ENCODE data around the gene CEP112.
A peak's percentile ranks its signal among the peaks of the same experiment; 100 is the strongest.

Gene CEP112

DNA sequence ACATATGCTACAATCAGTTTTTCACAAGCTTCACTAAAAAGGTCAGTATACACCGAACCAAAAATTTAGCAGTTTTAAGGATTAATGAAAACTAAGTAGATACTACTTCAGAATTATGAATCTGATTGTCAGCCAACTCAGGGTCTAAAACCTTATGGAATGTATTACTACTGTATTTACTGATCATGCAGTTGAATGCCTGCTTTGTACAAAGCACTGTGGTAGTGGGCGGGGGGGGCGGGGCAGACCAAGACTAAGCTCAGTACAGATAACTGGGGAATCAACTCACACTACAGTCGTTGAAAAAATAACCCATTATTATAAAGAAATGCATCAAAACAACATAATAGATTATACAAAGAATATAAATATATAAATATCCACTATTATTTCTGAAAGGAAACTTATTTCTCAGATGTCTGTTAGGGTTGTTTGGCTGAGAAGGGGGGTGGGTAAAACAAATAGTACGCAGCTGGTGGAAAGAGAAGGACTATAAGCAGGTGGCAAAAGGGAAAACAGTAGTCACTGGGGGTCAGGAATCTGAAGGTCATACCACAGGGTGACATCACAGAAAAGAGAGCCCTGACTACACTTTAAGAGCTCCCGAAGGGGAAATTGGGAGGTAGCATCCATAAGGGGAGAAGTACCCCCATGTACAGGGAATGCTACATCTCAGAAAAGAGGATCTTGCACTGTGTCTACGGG lies 521.1 kb downstream of the CEP112 start:
- no peak for DNase-seq

GRCh38 chr17:65668211-65668610 lies 523.7 kb downstream of the CEP112 start:
- no peak for DNase-seq

GRCh38 chr17:65667656-65668055 lies 524.3 kb downstream of the CEP112 start:
- no peak for DNase-seq

- no peak for DNase-seq
Observed at GRCh38 chr17:65666876-65667321, 525.0 kb downstream of the CEP112 start.

DNA sequence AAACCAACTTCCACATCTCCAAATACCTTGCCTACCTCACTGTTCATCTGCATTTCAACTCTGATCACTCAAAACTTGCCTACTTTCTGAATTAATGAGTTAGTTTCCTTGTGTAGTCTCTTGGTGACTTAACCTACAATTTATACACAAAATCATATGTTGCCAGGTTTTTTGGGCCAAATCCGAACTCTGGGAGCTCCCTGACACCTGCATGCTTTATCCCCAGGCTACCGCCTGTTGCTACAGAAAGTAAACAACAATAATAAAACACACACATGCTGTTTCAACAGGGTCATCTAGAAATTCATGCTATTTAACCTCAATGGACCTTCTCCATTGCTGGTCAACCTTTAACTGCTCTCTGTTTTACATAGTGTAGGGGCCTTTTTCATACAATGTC lies 526.0 kb downstream of the CEP112 start:
- DNase-seq: no peak

DNA sequence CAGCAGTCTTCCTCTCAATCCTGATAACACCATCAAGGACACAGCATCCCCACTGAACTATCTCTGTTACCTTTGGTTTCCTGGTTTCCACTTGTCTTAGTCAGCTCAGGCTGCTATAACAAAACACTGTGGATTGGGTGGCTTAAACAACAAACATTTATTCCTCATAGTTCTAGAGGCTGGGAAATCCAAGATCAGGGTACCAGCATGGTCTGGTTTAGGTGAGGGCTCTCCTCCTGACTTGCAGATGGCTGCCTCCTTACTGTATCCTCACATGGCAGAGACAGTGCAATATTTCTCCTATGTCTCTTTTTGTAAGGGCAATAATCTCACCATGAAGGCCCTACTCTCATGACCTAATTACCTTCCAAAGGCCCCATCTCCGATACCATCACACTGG lies 527.2 kb downstream of the CEP112 start:
- DNase-seq: no peak

GRCh38 chr17:65664266-65664665 lies 527.7 kb downstream of the CEP112 start:
- no peak for DNase-seq

DNA sequence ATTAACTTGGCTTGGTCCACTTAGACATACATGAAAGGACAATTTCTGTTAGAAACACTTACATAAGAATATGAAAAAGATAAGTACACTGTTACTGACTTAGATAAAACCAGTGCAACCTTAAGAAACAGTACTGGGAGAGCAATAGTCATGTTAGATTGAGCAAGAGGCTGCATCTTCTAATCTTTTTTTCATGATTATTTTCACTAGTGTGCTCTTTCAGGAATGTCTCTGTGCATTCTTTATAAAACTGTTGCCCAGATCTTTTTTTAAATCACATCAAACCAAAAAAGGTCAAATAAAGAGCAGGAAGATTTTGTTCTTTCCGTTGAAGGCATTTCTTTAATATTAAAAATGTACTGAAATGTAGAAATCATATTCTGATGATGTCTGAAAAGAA lies 529.7 kb downstream of the CEP112 start:
- DNase-seq: no peak

DNA sequence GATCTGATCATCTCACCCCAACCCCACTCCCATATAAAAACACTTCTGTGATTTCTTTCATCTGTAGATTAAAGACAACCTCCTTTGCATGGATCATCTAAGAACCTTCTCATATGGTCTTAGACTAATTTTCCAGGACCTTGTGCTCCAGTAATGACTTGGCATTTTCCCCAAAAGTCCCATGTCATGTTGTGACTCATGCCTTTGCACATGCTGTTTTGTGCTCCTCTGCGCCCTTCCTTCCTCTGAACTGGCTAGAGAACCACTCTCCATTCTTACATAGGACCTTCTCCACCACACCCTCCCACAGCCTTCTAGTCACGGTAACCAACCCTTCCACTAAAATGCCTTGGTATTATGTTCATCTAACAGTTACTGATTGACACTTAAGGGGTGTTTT lies 531.0 kb downstream of the CEP112 start:
- no peak for DNase-seq

DNA sequence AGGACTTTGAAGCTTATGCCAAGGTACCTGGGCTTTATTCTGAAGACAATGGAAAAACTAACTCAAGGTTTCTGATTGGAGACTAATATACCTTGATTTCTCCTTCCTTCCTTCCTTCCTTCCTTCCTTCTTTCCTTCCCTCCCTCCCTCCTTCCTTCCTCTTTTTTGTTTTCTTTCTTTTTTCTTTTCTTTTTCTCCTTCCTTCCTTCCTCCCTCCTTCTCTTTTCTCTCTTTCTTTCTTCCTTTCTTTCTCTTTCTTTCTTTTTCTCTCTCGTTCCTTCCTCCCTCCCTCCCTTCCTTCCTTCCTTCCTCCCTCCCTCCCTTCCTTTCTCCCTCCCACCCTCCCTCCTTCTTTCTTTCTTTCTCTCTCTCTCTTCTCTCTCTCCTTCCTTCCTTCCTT lies 531.9 kb downstream of the CEP112 start:
- DNase-seq: no peak

GRCh38 chr17:65659512-65659911 lies 532.4 kb downstream of the CEP112 start:
- DNase-seq: no peak

DNA sequence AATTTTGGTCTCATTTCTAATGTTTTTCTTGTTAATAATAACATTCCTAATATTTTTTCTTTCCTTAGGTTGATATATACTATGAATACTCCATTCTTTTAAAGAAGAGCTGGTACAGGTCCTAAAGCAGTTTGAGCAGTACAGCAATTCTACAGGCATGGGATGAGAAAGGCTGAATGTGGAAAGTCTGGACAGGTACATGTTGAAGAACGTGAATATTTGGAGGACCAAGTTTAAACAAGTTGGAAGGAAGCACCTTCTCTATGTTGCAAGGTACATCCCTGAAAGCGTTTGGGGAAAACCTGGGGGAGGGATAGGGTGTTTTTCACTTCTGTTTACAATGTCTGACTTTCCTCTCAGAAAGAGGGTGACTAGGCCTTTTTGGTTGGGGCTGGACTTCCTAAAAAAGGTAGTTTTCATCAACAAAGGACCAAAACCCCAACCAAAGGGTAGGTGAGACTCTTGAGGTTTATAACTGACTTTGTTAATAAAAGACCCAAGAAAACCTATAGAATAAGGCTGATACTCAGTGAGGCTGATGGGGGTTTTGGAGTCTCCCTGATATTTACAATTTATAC lies 534.6 kb downstream of the CEP112 start:
- no peak for DNase-seq

- no peak for DNase-seq
Observed at GRCh38 chr17:65656390-65657250, 535.3 kb downstream of the CEP112 start.

GRCh38 chr17:65655706-65656105 lies 536.2 kb downstream of the CEP112 start:
- DNase-seq: no peak

GRCh38 chr17:65644545-65644944 lies 547.4 kb downstream of the CEP112 start:
- no peak for DNase-seq

DNA sequence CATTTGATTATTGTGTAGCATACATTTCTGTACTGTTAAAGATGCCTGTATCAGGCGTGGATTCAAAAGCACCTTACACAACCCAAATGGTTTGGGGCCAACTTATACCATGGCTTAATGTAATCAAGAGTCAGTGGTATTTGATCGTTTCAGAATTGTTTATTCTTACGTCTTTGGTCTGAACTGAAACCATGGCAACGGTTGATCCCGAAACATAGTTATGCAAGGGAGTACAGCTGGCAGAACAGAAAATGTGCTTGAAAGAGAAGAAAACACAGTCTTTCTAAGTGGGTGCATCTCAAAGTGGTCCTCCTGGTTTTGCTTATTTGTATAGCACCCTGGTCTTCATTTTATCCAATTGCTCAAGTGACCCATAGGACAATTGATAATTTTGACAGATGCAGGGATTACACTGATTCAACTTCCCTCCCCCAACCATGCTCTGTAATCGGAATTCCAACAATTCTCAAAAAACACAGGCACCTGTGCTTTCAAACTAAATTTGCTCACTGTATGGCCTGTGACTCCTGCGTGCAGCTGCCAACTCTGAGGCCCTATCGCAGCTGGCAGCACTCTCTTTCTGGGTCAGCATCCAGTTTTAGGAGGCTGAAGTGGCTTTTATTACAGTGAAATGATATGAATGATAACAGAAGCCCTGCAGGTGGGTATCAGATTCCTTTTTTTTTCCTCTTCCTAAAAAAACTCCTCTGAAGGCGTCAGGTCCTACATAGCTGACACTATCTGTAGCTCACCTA lies 553.5 kb downstream of the CEP112 start:
- DNase-seq: peak; percentile 12

- no peak for DNase-seq
Observed at GRCh38 chr17:65637786-65638185, 554.1 kb downstream of the CEP112 start.

GRCh38 chr17:65634533-65634932 lies 557.4 kb downstream of the CEP112 start:
- DNase-seq: no peak

DNA sequence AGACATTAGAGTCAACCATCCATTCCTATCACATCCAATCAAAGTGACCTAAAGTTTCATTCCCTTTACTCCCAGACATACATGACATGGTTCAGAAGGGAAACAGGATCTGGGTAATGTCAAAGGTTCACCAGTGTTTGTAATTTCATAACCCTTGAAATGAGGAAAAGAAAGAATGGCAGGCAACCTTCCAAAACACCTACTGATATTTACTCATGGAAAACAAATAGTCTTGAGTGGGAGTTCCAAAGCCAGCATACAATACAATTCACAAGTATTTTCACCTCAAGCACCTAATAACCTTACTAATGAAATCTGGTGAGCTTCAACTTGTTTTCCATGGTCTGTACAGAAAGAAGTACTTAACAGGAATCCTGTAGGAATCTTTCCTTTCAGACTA lies 557.9 kb downstream of the CEP112 start:
- no peak for DNase-seq

DNA sequence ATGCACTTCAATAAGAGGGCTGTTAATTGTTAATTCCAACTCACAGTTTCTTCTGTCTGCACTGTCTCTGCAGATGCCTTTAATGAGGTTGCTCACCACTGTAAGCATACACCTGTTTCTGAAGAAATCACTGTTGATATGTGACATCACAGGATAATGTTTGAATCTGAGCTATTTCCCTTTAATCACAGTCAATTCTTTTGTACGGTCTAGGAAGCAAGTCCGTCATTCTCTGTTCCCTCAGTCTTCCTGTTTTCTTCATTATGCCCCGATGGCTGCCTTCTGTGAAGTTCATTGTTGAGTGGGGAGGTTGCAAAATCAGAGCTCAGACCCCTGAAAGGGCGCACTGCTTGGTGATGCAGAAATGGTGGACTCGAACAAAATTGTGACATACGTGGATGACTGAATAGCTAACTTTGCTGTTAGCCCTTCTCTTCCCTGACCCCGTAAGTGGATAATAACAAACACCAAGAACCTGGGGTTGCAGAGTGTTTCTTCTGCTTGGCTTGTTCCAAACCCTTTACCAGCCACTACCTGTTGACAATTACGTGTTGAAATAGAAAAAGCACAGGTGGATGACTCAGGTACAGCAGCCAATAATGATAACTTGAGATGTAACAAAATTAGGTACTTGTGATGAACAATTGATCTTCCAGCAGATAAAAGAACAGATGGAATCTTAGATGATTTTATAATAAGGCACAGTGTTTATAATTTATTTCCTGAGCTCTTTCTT lies 558.6 kb downstream of the CEP112 start:
- no peak for DNase-seq

DNA sequence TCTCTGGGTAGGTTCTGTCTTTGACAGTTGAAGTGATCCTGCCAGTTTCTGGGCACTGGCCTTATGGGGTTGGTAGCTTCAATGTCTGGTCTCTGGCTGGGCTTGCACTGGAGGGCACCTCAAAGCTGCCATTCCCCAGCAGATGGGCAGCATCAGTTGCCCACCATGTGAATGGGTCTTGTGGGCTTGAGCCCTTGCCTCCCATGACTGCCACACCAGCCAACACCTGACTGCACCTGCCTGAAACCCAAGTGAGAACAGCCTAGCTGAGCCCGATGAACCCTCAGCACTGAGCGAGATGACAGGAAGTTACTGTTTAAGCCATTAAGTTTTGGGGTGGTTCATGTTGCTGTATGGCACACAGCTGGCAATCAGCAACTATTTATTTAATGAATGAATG lies 561.4 kb downstream of the CEP112 start:
- DNase-seq: no peak

GRCh38 chr17:65629234-65629690 lies 562.7 kb downstream of the CEP112 start:
- no peak for DNase-seq

Measured in RPMI8226 (cell line).